PC-9 (cell line): ENCODE results near the gene MYLK.
"Not testable (repeated sequence)": the region's sequence is repeated elsewhere in the genome, so short reads cannot be mapped to it uniquely, and the experiment has no call there.

Experiments
- CTCF ChIP-seq: fragments of 200-600 bp; sonication (generic); conservative IDR thresholded peaks from 2 replicates; pipeline ENCODE4 v1.6.1; 2017; ENCODE audit warnings: mixed run types, antibody characterized with exemption, mild to moderate bottlenecking, moderate library complexity
- EZH2 ChIP-seq: fragments of 200-600 bp; sonication (generic); IDR thresholded peaks from 2 replicates; pipeline ENCODE4 v1.8.0; 2017; ENCODE audit warnings: antibody characterized with exemption, low read depth

DNA sequence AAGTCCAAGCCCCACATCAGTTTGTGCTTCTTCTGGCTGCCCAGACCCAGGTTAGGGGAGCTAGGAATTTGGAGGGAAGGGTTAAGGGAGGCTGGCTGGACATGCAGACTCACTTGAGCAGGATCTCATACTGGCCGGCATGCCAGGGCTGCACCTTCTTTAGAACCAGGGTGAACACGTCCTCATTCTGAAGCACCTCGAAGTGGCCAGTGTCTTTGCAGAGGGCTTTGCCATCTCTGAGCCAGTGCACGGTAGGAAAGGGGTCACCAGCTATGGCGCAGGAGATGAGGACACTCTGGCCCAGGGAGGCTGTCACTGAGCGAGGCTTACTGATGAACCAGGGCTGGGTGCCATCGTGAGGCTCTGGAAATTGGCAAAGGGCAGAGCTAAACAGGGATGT is 176.5 kb downstream of the MYLK start:
- not testable (repeated sequence) for TF ChIP-seq CTCF, EZH2
